ENCODE results near the gene BEND6.

The BEND6 gene

GRCh38 chr6:56940463-56940862, 14.4 kb upstream of the BEND6 start:
- no peak for DNase-seq (ENCODE audit: low read depth in 4 of 4, low spot score in 1 of 4)

DNA sequence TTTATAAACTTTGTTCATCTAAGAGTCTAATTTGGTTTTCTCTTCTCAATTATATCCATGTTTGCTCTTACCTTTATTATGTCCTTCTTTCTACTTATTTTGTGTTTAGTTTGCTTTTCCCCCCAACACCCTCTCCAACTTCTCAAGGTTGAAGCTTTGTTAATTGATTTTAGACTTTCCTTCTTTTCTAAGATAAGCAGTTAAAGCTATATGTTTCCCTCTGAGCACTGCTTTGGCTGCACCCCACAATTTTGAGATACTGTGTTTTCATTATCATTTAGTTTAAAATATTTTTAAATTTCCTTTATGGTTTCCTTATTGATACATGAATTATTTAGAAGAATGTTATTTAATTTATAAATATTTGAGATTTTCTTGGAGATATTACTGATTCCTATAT, 13.9 kb upstream of the BEND6 start:
- DNase-seq (ENCODE audit: low read depth in 4 of 4, low spot score in 1 of 4): no peak

GRCh38 chr6:56944661-56945060, 10.2 kb upstream of the BEND6 start:
- DNase-seq (ENCODE audit: low read depth in 4 of 4, low spot score in 1 of 4): no peak

DNA sequence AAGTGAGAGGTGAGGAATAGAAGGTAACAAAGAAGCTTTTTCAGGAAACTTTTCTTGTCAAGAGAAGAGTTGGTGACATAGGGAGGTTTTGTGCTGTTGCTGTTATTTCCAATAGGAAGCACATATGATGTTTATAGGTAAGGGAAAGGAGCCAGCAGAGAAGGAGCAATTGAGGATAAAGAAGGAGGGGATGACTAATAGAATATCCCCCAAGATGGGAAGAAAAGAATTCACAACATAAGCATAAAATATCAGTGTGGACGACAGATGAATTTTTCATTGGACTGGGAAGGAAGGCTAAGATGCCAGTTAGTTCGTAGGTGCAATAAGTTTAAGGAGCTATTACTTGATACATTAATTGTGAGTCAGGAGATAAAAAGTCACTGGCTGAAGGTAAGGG, 8.5 kb upstream of the BEND6 start:
- DNase-seq (ENCODE audit: low read depth in 4 of 4, low spot score in 1 of 4): no peak

GRCh38 chr6:56947924-56948323, 7.0 kb upstream of the BEND6 start:
- no peak for DNase-seq (ENCODE audit: low read depth in 4 of 4, low spot score in 1 of 4)

DNA sequence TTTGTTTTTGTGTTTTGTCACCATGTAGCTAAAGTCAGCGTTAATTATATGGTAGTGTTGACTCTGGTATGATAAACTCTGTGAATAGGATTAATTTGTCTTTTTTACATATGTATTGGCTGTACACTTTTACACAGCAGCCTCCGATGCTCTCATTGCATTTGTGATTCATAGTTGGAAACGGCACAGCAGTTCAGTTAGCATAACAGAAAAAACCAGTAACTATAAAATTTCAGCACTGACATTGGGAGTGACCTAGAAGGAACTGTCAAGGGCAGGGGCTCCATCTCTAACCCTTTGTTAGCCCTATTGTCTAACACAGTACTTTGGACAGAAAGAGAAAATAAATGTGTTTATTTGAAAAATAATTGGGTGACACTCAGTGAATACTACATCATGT, 5.6 kb upstream of the BEND6 start:
- no peak for DNase-seq (ENCODE audit: low read depth in 4 of 4, low spot score in 1 of 4)

GRCh38 chr6:56949925-56950495, 4.9 kb upstream of the BEND6 start:
- no peak for DNase-seq (ENCODE audit: low read depth in 4 of 4, low spot score in 1 of 4)

DNA sequence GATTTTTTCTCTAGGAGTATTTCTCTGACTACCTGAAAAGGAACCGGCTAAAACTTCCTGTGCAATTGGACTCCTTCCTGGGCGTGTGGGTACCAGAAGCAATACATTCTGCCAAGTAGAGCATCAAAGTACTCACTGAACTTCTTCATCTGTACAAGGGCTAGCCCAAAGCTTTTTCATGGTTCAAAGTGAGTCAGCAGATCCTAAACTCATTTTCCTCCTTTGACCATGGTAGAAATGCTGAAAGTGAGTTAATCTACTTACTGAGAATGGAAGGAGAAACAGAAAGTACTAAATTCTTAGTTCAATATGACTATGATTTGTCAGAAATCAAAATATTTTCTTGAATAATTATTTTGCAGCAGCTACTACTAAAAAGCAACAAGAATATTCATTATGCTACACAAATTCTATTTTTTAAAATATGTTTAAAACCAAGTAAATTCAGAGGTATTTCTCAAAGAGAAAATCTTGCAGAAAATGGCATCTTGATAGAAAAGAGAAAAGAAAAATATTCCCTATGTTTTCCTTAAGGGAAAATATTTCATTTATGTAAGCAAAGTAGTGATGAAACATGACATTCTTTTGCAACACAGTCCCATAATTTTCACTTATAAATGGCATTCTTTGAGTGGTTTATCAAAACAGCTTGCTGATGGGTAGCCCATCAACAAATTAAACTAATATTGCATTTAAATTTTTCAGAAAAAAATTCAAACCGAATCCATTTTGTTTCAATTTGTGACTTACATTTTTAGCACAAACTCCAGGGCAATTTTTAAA, 3.7 kb upstream of the BEND6 start:
- DNase-seq (ENCODE audit: low read depth in 4 of 4, low spot score in 1 of 4): no peak

- no peak for DNase-seq (ENCODE audit: low read depth in 4 of 4, low spot score in 1 of 4)
These were observed 1.1 kb upstream of the BEND6 start for GRCh38 chr6:56953597-56954402.

DNA sequence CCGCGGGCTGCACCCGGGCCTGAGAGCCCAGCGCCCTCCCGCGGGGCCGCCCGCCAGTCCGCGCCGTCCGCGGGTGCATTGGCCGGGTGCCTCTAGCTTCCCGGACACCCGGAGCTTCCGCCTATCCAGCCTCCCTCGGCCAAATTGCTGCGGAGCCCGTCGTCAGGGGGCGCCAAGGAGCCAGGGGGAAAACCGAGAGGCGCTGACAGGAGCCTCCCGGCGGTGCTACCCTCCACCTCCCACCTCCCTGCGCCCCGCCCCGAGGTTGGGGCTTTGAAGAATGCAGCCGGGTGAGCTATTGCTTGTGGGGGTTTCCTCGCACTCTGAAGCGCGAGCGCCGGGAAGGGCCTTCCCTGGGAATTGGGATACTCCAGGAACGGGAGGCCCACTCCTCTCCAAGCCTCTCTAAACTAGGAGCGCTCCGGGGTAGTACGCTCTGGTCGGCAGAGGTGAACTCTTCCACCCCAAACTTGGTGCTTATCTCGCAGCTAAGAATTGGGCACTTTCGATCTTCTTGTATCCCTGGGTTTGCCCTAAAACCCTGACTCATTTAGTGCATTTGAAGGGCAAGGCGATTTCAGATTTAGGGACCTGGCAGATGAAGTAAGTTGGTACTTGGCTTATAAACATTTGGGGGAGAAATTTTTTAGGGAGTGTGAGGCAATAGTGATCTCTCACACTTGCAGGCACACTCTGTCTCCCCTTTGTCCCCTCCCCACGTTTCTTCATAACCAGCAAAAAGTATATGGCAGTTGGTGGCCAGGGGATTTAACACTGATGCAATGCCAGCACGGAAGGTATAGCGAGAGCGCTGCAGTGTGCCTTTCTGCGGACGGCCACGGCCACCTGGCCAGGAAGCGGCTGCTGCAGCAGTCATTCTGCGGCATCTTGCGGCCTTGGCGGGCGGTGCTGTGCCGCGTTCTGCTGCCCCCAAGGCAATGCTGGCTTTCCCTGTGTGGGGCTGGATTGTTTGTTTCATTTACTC, 556 bp downstream of the BEND6 start:
- DNase-seq (ENCODE audit: low read depth in 4 of 4, low spot score in 1 of 4): peak in 3 of 4 experiments; percentile 34 to 62 (median 46)

DNA sequence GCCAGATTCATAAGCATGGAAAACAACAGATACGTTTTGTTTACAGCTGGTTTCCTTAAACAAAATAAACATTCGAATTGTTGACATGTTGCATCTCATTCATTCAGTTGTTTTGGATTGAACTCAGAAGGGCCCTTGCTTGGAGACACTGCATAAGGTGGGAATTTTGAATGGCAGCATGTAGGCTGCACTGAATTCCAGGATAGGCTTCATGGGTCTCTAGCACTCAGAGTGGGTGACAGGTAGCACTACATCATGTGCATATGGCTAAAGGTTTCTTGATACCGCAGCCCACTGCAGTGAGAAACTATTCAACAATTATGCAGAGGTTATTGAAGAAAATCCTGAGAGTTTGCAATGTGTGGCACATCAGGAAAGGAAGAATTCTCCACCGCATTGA, 1.6 kb downstream of the BEND6 start:
- no peak for DNase-seq (ENCODE audit: low read depth in 4 of 4, low spot score in 1 of 4)

DNA sequence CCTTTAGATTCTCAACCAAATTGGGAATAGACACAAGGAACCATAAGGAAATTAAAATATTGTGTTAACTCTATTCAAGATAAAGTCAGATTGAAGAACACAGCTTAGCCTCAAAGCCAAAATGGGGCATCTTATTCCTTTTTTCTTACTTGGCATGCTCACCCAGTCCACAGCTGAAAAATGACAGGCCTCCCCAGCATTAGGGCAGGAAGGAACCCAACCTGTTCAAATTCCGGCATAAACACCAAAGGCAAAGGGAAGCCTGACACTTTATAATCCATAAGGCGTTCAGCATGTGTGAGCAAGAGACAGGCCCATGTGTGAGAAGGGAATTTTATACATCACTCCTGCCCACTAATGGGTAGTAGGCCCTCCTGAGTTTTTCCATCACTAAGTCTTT, 2.9 kb downstream of the BEND6 start:
- no peak for DNase-seq (ENCODE audit: low read depth in 4 of 4, low spot score in 1 of 4)

- no peak for DNase-seq (ENCODE audit: low read depth in 4 of 4, low spot score in 1 of 4)
These were observed 3.6 kb downstream of the BEND6 start for GRCh38 chr6:56958481-56958880.

- DNase-seq (ENCODE audit: low read depth in 4 of 4, low spot score in 1 of 4): no peak
These were observed 4.2 kb downstream of the BEND6 start for GRCh38 chr6:56959094-56959493.

GRCh38 chr6:56959938-56960337, 5.0 kb downstream of the BEND6 start:
- DNase-seq (ENCODE audit: low read depth in 4 of 4, low spot score in 1 of 4): no peak

DNA sequence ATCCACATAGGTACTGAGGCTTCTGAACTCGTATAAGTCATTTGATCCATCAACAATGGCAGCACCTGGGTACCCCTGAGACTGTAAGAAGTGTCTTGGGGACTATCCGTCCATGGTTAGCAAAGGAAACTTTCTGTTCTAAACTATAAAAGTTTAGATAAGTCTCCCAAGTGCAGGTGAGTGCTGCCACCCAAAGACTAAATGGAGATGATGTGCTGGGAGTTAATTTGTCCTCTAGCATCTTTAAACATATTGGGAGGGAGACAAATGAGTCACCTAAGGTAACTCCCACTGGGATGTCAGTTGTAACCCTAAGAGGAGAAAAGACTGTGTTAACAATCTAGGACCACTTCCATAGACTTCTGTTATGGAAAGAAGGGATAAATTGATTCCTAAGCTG, 6.2 kb downstream of the BEND6 start:
- DNase-seq (ENCODE audit: low read depth in 4 of 4, low spot score in 1 of 4): no peak

DNA sequence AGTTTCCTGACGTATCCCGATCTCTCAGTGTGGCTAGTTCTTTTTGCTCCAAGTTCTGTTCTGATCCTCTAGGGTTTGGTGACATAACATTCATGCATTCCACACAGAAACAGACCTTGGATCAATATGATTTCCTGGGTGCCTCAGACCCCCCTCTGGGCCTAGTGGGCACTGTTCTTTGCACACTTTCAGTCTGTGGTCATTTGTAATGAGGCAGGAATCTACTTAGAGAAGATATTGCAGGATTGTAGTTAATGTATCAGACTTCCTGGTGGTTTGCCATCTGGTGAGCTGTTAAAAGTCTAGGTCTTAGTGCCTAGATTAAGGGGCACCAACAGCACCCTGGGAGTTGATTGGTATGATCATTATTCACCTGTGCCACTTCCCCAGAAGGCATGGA, 7.5 kb downstream of the BEND6 start:
- no peak for DNase-seq (ENCODE audit: low read depth in 4 of 4, low spot score in 1 of 4)

DNA sequence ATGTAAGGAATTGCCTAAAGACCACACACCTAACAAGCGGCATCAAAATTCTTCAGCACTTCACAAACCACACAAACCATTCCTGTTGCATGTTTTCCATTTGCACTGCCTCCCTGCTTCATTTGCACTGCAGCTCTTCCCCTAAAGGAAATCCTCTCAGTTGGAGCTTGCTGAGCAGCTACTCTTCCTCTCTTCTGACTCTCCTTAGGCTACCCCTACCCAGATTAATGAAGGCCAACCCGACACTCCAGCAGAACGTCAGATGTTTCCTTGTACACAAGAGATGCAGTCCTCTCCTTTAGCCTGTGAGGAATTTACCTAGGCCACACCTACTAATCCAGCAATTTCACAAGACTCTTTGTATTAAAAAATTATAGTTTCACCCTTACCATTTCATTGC, 8.1 kb downstream of the BEND6 start:
- no peak for DNase-seq (ENCODE audit: low read depth in 4 of 4, low spot score in 1 of 4)

DNA sequence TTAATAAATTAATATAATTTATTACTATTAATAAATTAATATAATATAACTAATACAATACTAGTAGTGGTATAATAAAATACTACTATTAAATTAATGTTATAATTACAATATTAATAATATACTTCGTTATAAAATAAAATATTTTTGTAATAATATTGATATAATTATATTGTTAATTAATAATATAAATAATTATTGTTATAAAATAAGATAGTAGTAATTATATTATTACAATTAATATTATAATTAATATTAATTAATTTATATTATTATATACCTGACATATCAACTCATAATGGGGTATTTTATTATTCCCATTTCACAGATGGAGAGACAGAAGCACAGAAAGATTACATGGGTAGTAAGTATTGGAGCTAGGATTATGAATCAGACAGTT, 8.9 kb downstream of the BEND6 start:
- no peak for DNase-seq (ENCODE audit: low read depth in 4 of 4, low spot score in 1 of 4)

- DNase-seq (ENCODE audit: low read depth in 4 of 4, low spot score in 1 of 4): no peak
These were observed 10.2 kb downstream of the BEND6 start for GRCh38 chr6:56965126-56965525.

DNA sequence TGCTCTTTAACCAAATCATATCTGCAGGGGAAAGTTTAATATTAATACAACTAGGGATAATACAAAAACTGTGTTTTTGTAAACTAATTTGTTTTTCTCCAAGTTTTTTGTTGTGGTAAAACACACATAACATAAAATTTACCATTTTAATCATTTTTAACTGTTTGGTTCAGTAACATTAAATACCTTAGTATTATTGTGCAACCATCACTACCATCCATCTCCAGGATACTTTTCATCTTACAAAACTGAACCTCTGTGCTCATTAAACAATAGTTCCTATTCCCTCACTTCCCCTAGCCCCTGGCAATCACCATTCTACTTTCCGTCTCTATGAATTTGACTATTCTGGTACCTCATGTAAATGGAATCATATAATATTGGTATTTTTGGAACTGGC, 15.9 kb downstream of the BEND6 start:
- DNase-seq (ENCODE audit: low read depth in 4 of 4, low spot score in 1 of 4): no peak

All from stimulated activated CD4-positive, alpha-beta T cell treated with anti-CD3 and anti-CD28 coated beads, Interleukin-1b, Interleukin-23, amount 100 ng/mL, for 24 hours (primary cell).